Progenitor cell of endocrine pancreas (in vitro differentiated cells): ENCODE measurements around the gene TOMM7. TPM values are rescaled to one million over a fixed set of nuclear protein-coding genes. Genes with fewer than 3 reads are reported as not detected.
"Not testable (repeated sequence)": the region's sequence is repeated elsewhere in the genome, so short reads cannot be mapped to it uniquely, and the experiment has no call there.

Experiments used
- DNase-seq: peaks from one replicate; pipeline ENCODE4 v3.0.0; 2021; ENCODE audit warnings: low spot score; ENCODE audit not compliant: unreplicated experiment
- H3K27ac Mint-ChIP-seq: 2 replicates; pipeline ENCODE4 v1.8.0; 2021; ENCODE audit warnings: mild to moderate bottlenecking, moderate library complexity, mixed read lengths
- H3K27me3 Mint-ChIP-seq: 2 replicates; pipeline ENCODE4 v1.8.0; 2021; ENCODE audit warnings: mixed read lengths
- H3K36me3 Mint-ChIP-seq: 2 replicates; pipeline ENCODE4 v1.8.0; 2022; ENCODE audit warnings: mixed read lengths; ENCODE audit not compliant: insufficient read depth
- H3K4me1 Mint-ChIP-seq: 2 replicates; pipeline ENCODE4 v1.8.0; 2021; ENCODE audit warnings: low read depth, mixed read lengths
- H3K4me3 Mint-ChIP-seq: 2 replicates; pipeline ENCODE4 v1.8.0; 2021; ENCODE audit warnings: low read depth, mild to moderate bottlenecking, moderate library complexity, mixed read lengths
- H3K9me3 Mint-ChIP-seq: 2 replicates; pipeline ENCODE4 v1.8.0; 2021; ENCODE audit warnings: low read depth, mixed read lengths
- CTCF ChIP-seq: fragments of 200-600 bp; sonication (generic); IDR thresholded peaks from one replicate; pipeline ENCODE4 v1.5.0; 2021; ENCODE audit warnings: antibody characterized with exemption, mild to moderate bottlenecking; ENCODE audit not compliant: unreplicated experiment
- total RNA-seq: library from RNA; stranded (reverse); gene quantifications from 2 replicates; pipeline ENCODE4 v1.2.1, GENCODE V29; 2021

TOMM7 gene
- total RNA-seq, 1 donor from 2014 or later: 139 TPM

GRCh38 chr7:22781230-22781711, 41.4 kb downstream of the TOMM7 start:
- H3K27ac Mint-ChIP-seq: no peak overlapping the region
- no peak for DNase-seq
- peaks cover 2% of the 10 kb centered on the region for H3K9me3 Mint-ChIP-seq
- H3K4me1 Mint-ChIP-seq: peaks cover 30% of the 10 kb centered on the region
- no peak overlapping the region for H3K4me3 Mint-ChIP-seq
- TF ChIP-seq CTCF: no peak
- no peaks in the 10 kb centered on the region for H3K27me3 Mint-ChIP-seq
- H3K36me3 Mint-ChIP-seq: no peaks in the 10 kb centered on the region

DNA sequence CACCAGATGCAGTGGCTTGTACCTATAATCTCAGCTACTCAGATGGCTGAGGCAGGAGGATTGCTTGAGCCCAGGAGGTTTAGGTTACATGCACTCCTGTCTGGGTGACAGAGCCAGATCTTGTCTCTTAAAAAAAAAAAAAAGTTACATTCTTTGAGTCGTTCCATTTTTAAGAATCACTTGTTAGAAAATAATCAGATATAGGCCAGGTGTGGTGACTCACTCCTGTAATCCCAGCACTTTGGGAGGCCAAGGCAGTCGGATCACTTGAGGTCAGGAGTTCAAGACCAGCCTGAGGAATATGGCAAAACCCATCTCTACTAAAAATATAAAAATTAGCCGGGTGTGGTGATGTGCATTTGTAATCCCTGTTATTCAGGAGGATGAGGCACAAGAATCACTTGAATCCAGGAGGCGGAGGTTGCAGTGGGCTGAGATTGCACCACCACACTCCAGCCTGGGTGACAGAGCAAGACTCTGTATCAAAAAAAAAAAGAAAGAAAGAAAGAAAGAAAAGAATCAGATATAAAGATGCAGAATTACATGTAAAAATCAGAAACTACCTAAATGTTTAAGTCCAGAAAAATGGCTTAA, 42.8 kb downstream of the TOMM7 start:
- H3K4me3 Mint-ChIP-seq, H3K27ac Mint-ChIP-seq, H3K27me3 Mint-ChIP-seq, H3K9me3 Mint-ChIP-seq, DNase-seq, H3K36me3 Mint-ChIP-seq: not testable (repeated sequence)
- H3K4me1 Mint-ChIP-seq: peaks cover 20% of the 10 kb centered on the region

- no peak for DNase-seq
- H3K27me3 Mint-ChIP-seq: no peaks in the 10 kb centered on the region
- no peak for TF ChIP-seq CTCF
- H3K4me1 Mint-ChIP-seq: peaks cover 8% of the 10 kb centered on the region
- no peaks in the 10 kb centered on the region for H3K36me3 Mint-ChIP-seq
- no peaks in the 10 kb centered on the region for H3K9me3 Mint-ChIP-seq
- H3K4me3 Mint-ChIP-seq: no peak overlapping the region
- H3K27ac Mint-ChIP-seq: no peak overlapping the region
Observed at GRCh38 chr7:22776964-22777363, 45.7 kb downstream of the TOMM7 start.

DNA sequence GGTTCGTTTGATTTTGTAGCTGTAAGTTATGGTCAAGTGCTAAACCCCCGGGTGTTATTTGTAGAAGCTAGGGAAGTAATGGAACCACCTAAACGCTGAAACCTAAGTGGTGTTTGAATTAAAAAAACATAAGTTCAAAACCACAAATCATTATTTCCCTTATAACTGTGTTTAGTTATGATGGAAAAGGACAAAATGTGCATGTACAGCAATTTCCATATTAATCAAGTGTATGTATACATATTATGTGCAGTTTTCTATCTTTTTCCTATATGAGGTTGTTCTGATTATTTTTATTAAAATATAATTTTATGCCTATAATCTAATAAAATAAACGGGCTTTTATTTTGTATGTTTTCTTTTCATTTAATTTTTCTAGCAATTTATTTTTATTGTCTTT, 49.8 kb downstream of the TOMM7 start:
- Mint-ChIP-seq H3K9me3 (peaks cover 8% of the 10 kb centered on the region), H3K4me3 (no peak overlapping the region), H3K36me3 (no peaks in the 10 kb centered on the region), H3K27me3 (no peaks in the 10 kb centered on the region), H3K27ac (no peak overlapping the region), H3K4me1 (peaks cover 13% of the 10 kb centered on the region)
- no peak for TF ChIP-seq CTCF
- DNase-seq: no peak

- no peak for DNase-seq
- H3K4me1 Mint-ChIP-seq: peaks cover 13% of the 10 kb centered on the region
- peaks cover 10% of the 10 kb centered on the region for H3K9me3 Mint-ChIP-seq
- H3K27me3 Mint-ChIP-seq: no peaks in the 10 kb centered on the region
- no peaks in the 10 kb centered on the region for H3K36me3 Mint-ChIP-seq
- no peak overlapping the region for H3K4me3 Mint-ChIP-seq
- no peak for TF ChIP-seq CTCF
- H3K27ac Mint-ChIP-seq: no peak overlapping the region
Observed at GRCh38 chr7:22771872-22772228, 50.8 kb downstream of the TOMM7 start.

GRCh38 chr7:22771194-22771871, 51.3 kb downstream of the TOMM7 start:
- DNase-seq: no peak
- Mint-ChIP-seq H3K36me3 (no peaks in the 10 kb centered on the region), H3K27ac (no peak overlapping the region), H3K4me3 (no peak overlapping the region), H3K4me1 (peaks cover 13% of the 10 kb centered on the region), H3K9me3 (peaks cover 10% of the 10 kb centered on the region), H3K27me3 (no peaks in the 10 kb centered on the region)
- TF ChIP-seq CTCF: no peak
